ENCODE measurements around the gene TIAM1.
"Not testable (repeated sequence)": the region's sequence is repeated elsewhere in the genome, so short reads cannot be mapped to it uniquely, and the experiment has no call there.

Gene TIAM1

DNA sequence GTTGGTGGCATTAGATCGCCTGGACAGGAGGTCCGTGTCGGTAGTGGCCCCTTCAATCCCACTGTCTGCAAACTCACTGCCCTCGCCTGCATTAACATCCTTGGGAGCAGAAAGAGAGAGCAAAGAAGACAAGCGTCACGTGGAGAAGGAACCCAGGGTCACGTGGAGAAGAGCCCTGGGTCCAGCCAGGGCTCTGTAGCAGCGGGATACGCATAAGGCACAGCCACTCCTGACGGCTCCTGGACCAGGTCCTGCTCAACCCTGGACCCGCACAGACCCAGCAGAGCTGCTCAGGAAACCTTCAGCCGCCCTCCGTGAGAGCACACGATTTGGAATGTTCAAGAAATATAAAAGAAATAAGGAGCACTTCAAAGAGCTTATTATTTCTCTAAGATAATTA is 92.0 kb downstream of the TIAM1 start:
- DNase-seq (ENCODE audit: low spot score), result no peak

DNA sequence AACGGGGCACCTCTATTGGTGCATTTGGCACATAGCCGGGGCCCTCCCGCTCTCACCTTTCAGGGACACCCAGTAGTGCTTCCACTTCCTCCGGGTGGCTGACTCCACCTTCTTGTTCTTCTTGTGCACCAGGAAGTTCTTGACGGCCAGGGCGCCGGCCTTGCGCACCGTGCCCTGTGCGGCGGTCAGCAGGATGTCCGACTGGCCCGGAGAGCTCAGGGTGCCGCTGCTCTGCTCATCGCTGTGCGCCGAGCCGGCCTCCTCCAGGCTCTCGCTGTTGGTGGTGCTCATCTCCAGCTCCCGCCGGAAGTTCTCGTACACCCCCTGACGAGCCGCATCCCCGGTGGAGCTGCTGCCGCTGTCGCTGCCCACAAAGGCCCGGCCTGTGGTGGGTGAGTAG is 92.4 kb downstream of the TIAM1 start:
- DNase-seq (ENCODE audit: low spot score), result no peak

DNA sequence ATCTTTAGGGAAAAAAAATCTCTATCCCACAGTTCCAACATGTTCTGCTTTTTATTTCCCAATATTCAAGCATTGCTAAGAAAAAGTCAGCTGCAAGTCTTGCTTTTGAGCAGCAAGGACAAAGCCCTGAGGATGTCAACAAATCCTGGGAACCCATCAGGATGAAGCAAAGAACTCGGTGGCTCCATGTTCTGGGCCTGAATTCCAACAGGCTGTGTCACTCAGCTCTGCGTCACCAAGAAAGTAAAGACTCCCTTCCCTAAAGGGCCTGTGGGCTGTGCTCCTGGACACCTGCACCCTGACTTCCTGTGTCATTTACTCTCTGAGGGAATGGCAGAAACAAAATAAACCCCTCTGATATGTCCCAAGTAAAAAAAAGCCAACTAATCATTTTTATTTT is 95.5 kb downstream of the TIAM1 start:
- no peak for DNase-seq (ENCODE audit: low spot score)

DNA sequence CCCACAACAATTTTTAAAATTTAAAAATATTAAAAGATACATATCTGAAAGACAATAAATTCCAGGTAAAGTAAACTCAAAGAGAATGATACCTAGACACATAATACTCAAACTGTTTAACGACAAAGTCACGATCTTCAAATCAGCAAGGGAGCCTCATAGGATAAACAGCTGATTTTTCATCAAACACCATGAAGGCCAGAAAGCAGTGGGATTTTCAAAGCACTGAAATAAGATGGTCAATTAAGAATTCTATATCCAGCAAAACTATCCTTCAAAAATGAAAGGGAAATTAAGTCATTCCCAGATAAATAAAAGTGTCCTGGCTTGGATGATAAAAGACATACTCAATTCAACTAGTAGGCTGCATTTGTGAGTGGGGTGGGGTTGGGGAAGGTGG is 100.5 kb downstream of the TIAM1 start:
- DNase-seq (ENCODE audit: low spot score), result no peak

DNA sequence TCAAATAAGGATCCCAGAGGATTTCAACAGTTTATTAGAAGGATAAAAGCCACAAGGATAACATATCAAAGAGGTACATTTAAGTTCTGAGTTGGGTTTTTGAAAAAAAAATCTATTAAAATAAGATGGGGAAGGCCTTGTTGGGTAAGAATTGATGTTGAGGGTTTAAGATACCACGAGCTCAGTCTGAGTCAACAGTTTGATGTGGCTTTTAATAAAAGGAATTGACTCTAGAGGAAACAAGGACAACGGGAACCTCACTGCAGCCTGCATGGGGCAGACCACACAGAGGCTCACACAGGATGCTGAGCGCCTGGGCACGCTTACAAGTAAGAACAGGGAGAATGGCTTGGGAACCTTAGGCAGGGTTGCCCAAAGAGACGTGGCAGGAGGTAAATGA is 107.5 kb downstream of the TIAM1 start:
- no peak for DNase-seq (ENCODE audit: low spot score)

DNA sequence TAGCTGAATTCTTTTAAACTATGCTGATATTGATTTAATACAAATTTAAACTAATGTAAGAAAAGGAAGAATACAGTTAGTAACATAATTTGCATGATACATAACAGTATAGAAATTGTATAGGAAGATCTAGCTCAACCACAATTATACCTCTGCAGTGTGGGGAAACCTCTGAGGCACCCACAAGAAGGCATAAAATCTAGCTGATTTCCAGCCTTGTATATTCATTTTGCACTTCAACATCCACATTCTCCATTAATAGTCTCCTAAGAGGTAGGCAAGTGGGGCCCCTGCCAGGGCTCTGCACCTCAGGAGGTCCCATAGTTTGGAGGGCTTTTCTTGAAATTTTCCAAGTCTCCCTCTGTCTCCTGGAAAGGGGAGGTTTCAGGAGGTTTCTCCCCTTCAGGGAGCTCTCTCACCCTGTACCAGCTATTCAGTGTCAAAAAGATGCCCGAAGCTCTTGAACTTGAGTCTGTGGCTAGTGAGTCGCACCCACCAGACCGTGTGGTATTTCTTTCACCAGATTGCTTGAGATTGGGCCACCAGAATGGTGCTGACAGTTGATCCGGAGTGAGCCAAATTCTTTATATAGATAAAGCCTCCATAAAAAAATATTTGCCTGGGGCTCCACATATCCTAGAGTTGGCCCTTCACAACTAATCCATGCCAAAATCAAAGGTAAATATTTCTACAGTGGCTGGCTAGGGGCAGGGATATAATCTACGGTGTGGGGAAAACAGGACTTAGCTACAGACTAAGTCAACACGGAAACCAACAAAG is 108.2 kb downstream of the TIAM1 start:
- DNase-seq (ENCODE audit: low spot score), result no peak

DNA sequence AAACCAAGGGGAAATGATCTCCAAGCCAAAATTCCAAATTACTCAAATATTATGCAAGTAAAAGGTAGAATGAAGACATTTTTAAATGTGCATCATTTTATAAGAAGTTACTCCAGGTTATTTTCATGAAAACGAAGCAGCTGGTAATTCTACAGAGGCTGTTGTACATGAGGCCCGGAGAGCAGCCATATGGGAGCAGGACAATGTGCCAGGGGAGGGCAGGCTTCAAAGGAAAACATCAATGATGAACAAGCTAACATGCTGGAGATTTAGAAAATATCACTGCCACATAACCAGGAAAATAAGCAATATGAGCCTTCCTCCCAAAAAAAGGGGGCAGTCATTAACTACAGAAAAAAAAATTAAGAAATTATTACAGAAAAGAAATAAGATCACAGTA is 109.1 kb downstream of the TIAM1 start:
- no peak for DNase-seq (ENCODE audit: low spot score)

DNA sequence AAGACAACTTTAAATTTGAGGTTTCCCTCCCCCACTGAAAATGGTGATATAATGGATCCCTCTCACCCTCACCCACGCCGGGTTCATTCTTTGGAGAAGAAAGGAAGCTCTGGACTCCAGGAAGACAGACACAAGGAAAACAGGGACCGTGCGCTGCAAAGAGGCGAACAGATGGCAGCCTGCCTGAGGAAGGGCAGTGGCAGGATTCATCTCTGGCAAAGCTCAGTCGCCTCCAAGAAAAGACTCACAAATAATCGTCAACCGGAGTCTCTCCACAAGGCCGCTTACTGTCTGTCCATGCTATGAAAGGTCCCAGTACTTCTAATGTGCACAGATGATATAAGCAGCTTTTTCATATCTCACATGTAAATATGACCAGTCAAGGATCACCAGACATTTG is 110.3 kb downstream of the TIAM1 start:
- no peak for DNase-seq (ENCODE audit: low spot score)

DNA sequence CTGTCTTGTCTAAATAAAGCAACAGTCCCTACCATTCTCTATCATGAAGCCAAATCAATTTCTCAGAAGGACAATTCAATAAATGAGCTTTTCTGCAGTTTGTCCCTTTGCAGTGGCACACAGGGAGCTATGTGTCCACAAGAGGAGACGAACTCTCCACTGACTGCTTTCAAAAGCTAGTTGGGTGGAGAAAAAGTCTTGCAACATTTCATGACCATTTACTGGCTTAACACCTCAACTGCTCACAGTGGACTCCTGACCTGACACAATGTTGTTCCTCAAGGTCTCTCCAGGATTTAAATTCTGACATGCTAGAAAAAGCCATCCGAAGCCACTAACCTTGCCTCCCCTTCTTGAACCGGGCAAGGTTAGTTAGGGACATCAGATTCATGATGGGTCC is 111.7 kb downstream of the TIAM1 start:
- no peak for DNase-seq (ENCODE audit: low spot score)

DNA sequence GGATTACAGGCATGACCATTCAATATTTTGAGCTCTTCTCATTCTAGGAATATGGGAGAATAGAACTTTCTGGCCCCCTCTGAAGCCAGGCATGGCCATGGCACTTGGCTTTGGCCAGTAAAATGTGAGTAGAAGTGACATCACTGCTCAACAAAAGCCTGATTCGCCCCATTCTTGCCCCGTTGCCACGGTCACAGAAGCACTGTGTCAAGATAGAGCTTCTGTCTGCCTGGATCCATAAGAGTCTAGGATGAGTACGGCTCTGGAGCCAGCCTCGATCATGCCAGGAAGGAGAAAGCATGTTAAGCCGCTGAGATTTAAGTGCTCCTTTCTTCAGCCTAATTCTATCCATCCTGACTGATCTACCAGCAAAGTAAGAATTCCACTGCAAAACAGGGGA is 113.1 kb downstream of the TIAM1 start:
- no peak for DNase-seq (ENCODE audit: low spot score)

DNA sequence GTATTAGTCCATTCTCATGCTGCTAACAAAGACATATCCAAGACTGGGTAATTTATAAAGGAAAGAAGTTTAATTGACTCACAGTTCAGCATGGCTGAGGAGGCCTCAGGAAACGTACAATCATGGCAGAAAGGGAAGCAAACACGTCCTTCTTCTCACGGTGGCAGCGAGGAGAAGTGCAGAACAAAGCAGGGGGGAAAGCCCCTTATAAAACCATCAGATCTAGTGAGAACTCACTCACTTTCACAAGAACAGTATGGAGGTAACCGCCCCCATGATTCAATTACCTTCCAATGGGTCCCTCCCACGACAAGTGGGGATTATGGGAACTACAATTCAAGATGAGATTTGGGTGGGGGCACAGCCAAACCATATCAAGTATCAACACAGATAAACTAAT is 115.3 kb downstream of the TIAM1 start:
- DNase-seq (ENCODE audit: low spot score), result not testable (repeated sequence)

DNA sequence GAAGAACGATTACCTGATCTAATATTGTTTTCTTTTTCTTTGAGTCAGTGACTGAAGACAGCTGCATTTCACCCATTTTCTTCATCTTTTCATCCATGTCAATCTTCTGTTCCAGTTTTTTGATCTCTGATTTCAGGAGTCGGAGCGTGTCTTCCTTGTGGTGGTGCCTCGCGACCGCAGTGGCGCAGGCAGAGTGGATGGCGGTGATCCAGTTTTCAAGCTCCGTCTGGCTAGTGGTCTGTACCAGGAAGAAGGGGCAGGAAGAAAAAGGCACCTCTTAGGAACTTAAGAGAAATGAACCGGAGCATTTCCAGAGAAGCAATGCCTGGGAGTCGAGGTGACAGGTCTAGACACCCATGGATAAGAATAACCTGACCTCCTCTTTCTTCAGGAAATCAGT is 118.3 kb downstream of the TIAM1 start:
- no peak for DNase-seq (ENCODE audit: low spot score)

DNA sequence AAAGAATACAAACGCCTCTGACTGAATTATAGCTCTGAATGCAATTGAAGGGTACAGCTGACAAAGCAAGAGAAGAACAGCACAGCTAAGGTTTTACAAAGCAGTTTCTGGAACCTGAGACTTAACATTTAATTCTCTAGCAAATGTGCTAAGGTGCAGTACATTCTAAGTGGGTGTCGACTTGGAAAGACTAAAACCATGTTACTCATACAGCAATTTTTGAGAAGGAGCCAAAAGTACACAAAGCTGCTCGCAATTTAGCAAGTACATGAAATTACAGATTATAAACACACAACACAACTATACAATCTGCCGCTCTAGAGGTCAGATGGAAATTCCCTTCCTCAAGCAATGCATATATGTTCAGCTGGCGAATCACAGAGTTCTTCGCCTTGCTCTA is 121.9 kb downstream of the TIAM1 start:
- DNase-seq (ENCODE audit: low spot score), result no peak

DNA sequence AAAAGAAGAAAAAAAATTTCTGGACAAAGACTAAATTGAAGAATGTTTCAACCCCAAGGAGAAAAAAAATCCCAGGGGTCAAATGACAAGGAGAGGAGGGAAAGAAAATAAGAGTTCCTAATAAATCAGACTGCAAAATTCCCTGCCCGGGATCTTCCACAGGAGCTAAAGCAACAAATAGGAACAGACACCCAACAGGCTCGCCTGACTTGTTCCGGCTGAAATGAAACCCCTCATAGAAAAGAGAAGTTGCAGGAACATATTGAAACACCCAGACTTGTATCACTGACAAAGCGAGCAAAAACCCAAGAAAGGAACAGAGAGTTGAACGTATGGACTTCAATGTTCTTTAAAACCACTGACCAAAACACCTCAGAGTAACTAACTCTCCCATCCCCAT is 123.0 kb downstream of the TIAM1 start:
- DNase-seq (ENCODE audit: low spot score), result no peak

DNA sequence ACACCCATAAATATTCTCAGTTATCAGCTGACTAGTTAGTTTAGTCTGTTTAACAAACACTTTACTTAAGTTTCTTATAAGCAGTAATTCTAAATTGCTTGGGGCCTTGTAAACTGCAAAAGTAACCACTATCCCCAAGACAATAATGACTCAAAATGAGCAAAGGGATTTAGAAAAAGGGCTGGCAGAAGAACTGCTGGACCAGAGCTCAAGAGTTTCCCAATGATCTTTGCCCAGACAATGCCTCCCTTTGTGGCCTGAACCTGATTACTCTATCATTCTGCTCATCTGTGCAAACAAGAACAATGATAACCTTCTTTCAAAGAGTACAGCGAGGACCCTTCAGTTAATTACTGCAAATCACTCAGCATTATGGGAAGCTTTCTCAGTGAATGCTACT is 123.5 kb downstream of the TIAM1 start:
- no peak for DNase-seq (ENCODE audit: low spot score)

DNA sequence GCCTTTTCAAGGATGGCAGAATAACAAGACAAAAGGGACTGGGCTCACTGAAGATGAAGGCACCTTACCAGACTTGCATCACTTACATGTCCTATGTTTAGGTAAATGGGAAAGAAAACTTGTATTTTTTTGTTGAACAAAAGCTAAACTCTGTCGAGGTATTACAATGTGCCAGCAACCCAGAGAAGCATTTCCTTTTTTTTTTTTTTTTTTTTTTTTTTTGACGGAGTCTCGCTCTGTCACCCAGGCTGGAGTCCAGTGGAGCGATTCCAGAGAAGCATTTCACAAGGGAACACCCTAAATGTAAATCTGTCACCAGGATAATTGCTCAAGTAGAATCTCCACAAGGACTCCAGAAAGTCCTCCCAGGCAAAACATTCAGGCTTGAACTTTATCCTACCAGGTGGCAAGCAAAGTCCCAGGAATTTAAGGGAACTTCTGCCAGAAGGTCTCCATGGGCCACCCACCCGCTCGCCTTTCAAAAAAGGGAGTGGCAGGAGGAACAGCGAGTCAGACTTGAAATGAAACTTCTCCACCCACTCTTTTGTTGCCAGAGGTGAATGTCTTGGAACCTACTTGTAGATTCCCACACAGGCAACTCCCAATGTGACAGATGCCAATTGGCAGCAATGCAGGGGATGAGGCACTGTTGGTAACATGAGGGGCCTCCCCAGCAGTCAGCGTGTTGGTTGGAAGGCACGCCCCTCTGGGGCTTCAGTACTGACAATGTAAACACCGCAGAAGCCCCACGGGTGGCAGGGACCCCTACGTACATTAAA is 125.0 kb downstream of the TIAM1 start:
- peak; percentile 51 for DNase-seq (ENCODE audit: low spot score)

DNA sequence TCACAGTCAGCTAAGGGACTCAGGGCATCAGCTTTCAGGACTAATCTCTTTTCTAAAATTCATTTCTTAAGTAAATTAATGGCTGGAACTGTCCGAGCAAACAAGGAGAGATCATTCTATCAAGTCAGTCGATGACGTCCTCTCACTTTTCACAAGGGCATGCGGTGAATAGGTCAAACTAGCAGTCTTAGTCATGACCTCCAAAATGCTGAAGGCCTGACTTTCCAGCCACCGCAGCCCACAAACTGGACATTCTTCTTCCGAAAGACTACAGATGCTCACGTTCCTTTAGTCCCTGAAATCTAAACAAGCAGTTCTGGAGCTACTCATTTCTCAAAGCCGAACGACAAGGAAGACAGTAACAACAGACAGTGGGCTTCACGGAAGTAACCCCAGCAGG is 127.9 kb downstream of the TIAM1 start:
- no peak for DNase-seq (ENCODE audit: low spot score)

DNA sequence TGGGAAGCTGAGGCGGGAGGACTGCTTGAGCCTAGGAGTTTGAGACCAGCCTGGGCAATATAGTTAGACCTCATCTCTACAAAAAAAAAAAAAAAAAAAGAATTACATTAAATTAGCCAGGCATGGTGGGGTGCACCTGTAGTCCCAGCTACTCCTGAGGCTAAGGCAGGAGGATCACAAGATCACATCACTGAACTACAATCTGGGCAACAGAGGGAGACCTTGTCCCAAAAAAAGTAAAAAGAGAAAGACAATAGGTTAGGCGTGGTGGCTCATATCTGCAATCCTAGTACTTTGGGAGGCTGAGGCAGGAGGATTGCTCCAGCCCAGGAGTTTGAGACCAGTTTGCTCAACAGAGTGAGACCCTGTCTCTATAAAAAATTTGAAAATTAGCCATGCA is 130.3 kb downstream of the TIAM1 start:
- DNase-seq (ENCODE audit: low spot score), result no peak

DNA sequence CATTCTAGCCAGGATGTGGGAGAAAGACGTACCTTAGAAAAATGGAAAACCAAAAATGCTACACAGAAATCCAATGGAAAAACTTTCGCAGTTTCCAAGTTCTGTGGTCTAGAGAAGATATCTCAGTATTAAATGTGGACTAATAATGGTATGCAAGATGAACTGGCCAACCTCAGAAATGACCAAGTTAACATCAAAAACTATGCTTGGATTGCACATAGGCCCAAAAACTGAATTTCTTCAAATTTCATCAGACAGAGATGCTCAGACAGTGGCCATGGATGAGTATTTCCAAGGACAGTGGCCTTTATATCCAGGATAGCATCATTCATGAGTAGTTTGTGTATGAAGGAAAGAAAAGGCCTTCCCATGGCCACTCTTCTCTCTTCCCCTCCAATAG is 132.2 kb downstream of the TIAM1 start:
- DNase-seq (ENCODE audit: low spot score), result no peak

DNA sequence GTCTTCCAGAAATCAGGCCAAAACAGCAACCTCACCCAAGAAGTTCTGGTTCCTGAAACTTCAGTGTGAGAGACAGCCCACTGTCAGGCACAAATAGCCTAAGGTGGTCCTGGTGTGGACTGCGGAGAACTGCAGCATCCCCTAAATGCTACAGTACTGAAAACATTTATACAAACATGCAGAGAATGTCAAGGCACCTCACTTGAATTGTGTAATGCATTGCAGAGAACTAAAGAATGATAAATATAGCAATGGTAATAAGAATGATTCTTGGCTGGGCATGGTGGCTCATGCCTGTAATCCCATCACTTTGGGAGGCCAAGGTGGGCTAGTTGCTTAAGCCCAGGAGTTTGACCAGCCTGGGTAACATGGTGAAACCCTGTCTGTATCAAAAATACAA is 138.6 kb downstream of the TIAM1 start:
- DNase-seq (ENCODE audit: low spot score), result no peak

DNA sequence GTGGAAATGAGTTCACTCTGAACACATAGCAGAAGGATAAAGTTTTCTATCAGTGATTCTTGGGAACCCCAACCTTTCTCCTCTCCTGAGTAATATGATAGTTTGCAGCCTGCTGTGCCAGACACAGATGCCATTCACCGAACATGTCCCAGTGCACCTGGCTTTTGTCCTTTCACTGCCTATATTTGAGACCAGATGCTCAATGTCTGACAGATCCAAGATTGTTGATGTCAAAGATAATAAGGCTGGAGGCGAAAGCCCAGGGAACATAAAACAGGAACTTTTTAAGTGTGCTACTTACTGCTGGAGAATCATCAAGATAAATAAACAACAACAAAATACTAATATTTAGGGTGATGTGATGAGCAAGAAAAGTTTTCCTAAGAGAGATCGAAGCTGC is 139.3 kb downstream of the TIAM1 start:
- DNase-seq (ENCODE audit: low spot score), result no peak

DNA sequence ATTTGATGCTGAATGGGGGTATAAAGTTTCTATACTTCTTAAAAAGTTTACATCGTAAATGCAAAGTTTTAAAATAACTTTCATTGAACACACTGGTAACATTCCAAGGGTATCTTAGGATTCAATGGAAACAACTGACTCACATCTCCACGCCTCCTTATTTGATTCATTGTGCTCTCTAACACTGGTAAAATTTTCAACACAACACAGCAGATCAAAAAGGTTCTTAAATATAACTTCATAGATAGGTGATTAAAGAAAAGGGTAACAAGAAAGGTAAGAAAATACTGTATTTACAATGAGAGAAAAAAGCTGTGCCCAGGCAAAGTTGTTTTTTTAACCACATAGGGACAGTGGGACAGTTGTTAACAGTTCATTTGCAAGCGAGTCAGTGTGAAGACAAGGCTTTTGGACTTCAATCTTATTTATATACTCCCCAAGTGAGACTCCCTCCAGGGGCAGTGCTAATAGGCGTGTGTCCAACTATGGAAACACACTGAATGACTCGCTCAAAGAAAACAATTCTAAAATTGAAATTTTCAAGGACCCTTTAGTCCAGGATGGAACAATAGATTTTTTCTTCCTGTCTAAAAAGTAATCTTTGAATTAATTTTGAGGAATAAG is 140.5 kb downstream of the TIAM1 start:
- DNase-seq (ENCODE audit: low spot score), result no peak

DNA sequence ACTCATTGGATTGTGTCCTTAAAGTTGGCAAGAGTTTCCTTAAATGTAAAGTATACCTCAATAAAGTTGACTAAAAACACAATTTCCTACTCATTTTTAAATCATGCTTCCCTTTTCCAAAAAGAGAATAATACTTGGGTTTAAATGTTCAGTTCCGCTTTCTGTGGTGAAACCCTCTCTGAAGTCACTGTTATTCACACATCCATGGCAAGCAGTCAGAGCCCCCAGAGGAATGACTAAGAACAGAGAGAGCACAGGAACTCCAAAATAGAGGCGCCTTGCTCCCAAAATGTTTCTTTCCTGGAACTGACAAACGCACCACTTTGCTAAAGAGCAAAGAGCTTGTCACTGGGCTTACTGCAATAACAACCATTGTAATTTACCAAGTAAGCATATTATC is 142.5 kb downstream of the TIAM1 start:
- no peak for DNase-seq (ENCODE audit: low spot score)

Measured in LoVo (cell line).